ENCODE results near the gene MIA3.
A peak's percentile ranks its signal among the peaks of the same experiment; 100 is the strongest.

The MIA3 gene

DNA sequence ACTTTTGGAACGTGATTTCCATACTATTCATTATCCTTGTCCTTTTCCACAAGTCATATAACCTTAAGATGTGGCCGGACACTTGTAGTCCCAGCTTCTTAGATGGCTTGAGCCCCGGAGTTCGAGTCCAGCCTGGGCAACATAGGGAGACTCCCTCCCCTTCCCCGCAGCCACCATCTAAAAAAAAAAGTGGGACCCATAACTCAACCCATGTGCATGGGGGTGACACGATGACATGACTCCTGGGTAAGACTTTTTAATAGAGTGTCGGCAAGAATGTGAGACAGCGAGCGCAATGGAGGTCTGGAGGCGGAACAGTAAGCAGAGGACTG is 25.7 kb downstream of the MIA3 start:
- H3K4me1 ChIP-seq (ENCODE audit: control insufficient read depth, insufficient read depth, low read depth, low read length) = no peaks in the 10 kb centered on the region

GRCh38 chr1:222643938-222644635 is 26.2 kb downstream of the MIA3 start:
- Histone ChIP-seq H2AK5ac (ENCODE audit: low read length, severe bottlenecking) (peak overlapping the region; percentile 8), H3K9me3 (ENCODE audit: control insufficient read depth, low read length) (no peaks in the 10 kb centered on the region), H2BK5ac (ENCODE audit: low read depth, low read length, poor library complexity, severe bottlenecking) (peak overlapping the region; percentile 67), H3K4me3 (ENCODE audit: insufficient read depth in 1 of 2, low read depth in 1 of 2, low read length in 2 of 2) (peak overlapping the region; percentile 83 to 98), H3K4ac (ENCODE audit: low read depth in 1 of 2, low read length in 2 of 2) (peak overlapping the region; percentile 84 to 89), H3K9ac (ENCODE audit: low read length) (peak overlapping the region; percentile 98), H2BK12ac (ENCODE audit: low read length in 2 of 2) (no peak overlapping the region), H3K23ac (ENCODE audit: low read length in 2 of 2) (no peak overlapping the region), H2BK15ac (ENCODE audit: low read depth, poor library complexity, severe bottlenecking) (peak overlapping the region; percentile 56), H4K8ac (ENCODE audit: low read length) (peak overlapping the region; percentile 99), H4K91ac (ENCODE audit: low read length) (peak overlapping the region; percentile 77), H3K18ac (ENCODE audit: low read depth in 1 of 2, low read length in 2 of 2) (peak overlapping the region; percentile 96 to 98), H3K36me3 (ENCODE audit: control insufficient read depth in 1 of 2, insufficient read depth in 2 of 2, low read depth in 1 of 2, low read length in 2 of 2) (peaks cover 7 to 62% of the 10 kb centered on the region in 2 experiments), H3K4me2 (ENCODE audit: low read length, poor library complexity, severe bottlenecking) (peak overlapping the region; percentile 81), H3K14ac (ENCODE audit: low read length in 2 of 2) (peak overlapping the region in 1 of 2 experiments; percentile 84), H2BK120ac (ENCODE audit: low read depth, low read length) (peak overlapping the region; percentile 3), H3K27ac (ENCODE audit: low read length, poor library complexity, severe bottlenecking) (peak overlapping the region; percentile 91), H2AFZ (ENCODE audit: low read depth, low read length) (peak overlapping the region; percentile 98), H3K4me1 (ENCODE audit: control insufficient read depth, insufficient read depth, low read depth, low read length) (no peaks in the 10 kb centered on the region), H3K27me3 (ENCODE audit: control insufficient read depth in 1 of 2, insufficient read depth in 1 of 2, low read length in 2 of 2) (no peaks in the 10 kb centered on the region), H3K79me1 (replicated peaks; ENCODE audit: low read length, poor library complexity, severe bottlenecking) (peaks cover 10% of the 10 kb centered on the region)
- under 1% methylated on average over 41 of the region's 42 CpGs for WGBS
- peak; percentile 99 for DNase-seq

More for the DNA sequence above, 25.7 kb downstream of the MIA3 start:
- Histone ChIP-seq H3K9me3 (ENCODE audit: control insufficient read depth, low read length) (no peaks in the 10 kb centered on the region), H3K4me2 (ENCODE audit: low read length, poor library complexity, severe bottlenecking) (peak overlapping the region; percentile 64), H2BK120ac (ENCODE audit: low read depth, low read length) (peak overlapping the region; percentile 3), H3K18ac (ENCODE audit: low read depth in 1 of 2, low read length in 2 of 2) (peak overlapping the region; percentile 96 to 98), H2BK5ac (ENCODE audit: low read depth, low read length, poor library complexity, severe bottlenecking) (peak overlapping the region; percentile 67), H2AFZ (ENCODE audit: low read depth, low read length) (peak overlapping the region; percentile 94), H3K9ac (ENCODE audit: low read length) (peak overlapping the region; percentile 98), H3K23ac (ENCODE audit: low read length in 2 of 2) (no peak overlapping the region), H3K4me3 (ENCODE audit: insufficient read depth in 1 of 2, low read depth in 1 of 2, low read length in 2 of 2) (peak overlapping the region; percentile 67 to 98), H2BK15ac (ENCODE audit: low read depth, poor library complexity, severe bottlenecking) (peak overlapping the region; percentile 33), H3K27me3 (ENCODE audit: control insufficient read depth in 1 of 2, insufficient read depth in 1 of 2, low read length in 2 of 2) (no peaks in the 10 kb centered on the region), H3K27ac (ENCODE audit: low read length, poor library complexity, severe bottlenecking) (peak overlapping the region; percentile 91), H3K79me1 (replicated peaks; ENCODE audit: low read length, poor library complexity, severe bottlenecking) (peaks cover 10% of the 10 kb centered on the region), H4K91ac (ENCODE audit: low read length) (peak overlapping the region; percentile 77), H2AK5ac (ENCODE audit: low read length, severe bottlenecking) (no peak overlapping the region), H3K4ac (ENCODE audit: low read depth in 1 of 2, low read length in 2 of 2) (peak overlapping the region; percentile 56 to 84), H4K8ac (ENCODE audit: low read length) (peak overlapping the region; percentile 99), H3K14ac (ENCODE audit: low read length in 2 of 2) (peak overlapping the region in 1 of 2 experiments; percentile 84), H3K36me3 (ENCODE audit: control insufficient read depth in 1 of 2, insufficient read depth in 2 of 2, low read depth in 1 of 2, low read length in 2 of 2) (peaks cover 7 to 62% of the 10 kb centered on the region in 2 experiments), H2BK12ac (ENCODE audit: low read length in 2 of 2) (no peak overlapping the region)
- 22% methylated on average over 10 of the region's 10 CpGs for WGBS
- no peak for DNase-seq

GRCh38 chr1:222644636-222644980 is 26.7 kb downstream of the MIA3 start:
- peak overlapping the region; percentile 56 for H2BK15ac ChIP-seq (ENCODE audit: low read depth, poor library complexity, severe bottlenecking)
- H3K18ac ChIP-seq (ENCODE audit: low read depth in 1 of 2, low read length in 2 of 2) = peak overlapping the region; percentile 46 to 78
- no peaks in the 10 kb centered on the region for H3K4me1 ChIP-seq (ENCODE audit: control insufficient read depth, insufficient read depth, low read depth, low read length)
- H3K27ac ChIP-seq (ENCODE audit: low read length, poor library complexity, severe bottlenecking) = peak overlapping the region; percentile 71
- peak overlapping the region; percentile 98 for H3K9ac ChIP-seq (ENCODE audit: low read length)
- H3K4me2 ChIP-seq (ENCODE audit: low read length, poor library complexity, severe bottlenecking) = peak overlapping the region; percentile 81
- no peak for DNase-seq
- H2AK5ac ChIP-seq (ENCODE audit: low read length, severe bottlenecking) = peak overlapping the region; percentile 8
- no peak overlapping the region for H2BK12ac ChIP-seq (ENCODE audit: low read length in 2 of 2)
- H2BK5ac ChIP-seq (ENCODE audit: low read depth, low read length, poor library complexity, severe bottlenecking) = no peak overlapping the region
- H4K91ac ChIP-seq (ENCODE audit: low read length) = peak overlapping the region; percentile 53
- peaks cover 11 to 62% of the 10 kb centered on the region in 2 experiments for H3K36me3 ChIP-seq (ENCODE audit: control insufficient read depth in 1 of 2, insufficient read depth in 2 of 2, low read depth in 1 of 2, low read length in 2 of 2)
- H3K4ac ChIP-seq (ENCODE audit: low read depth in 1 of 2, low read length in 2 of 2) = peak overlapping the region; percentile 70 to 89
- no peaks in the 10 kb centered on the region for H3K27me3 ChIP-seq (ENCODE audit: control insufficient read depth in 1 of 2, insufficient read depth in 1 of 2, low read length in 2 of 2)
- peak overlapping the region; percentile 88 for H4K8ac ChIP-seq (ENCODE audit: low read length)
- H3K79me1 ChIP-seq (replicated peaks; ENCODE audit: low read length, poor library complexity, severe bottlenecking) = peaks cover 11% of the 10 kb centered on the region
- H3K9me3 ChIP-seq (ENCODE audit: control insufficient read depth, low read length) = no peaks in the 10 kb centered on the region
- WGBS = 15% methylated on average over 5 of the region's 5 CpGs
- peak overlapping the region in 1 of 2 experiments; percentile 45 for H3K14ac ChIP-seq (ENCODE audit: low read length in 2 of 2)
- no peak overlapping the region for H2BK120ac ChIP-seq (ENCODE audit: low read depth, low read length)
- peak overlapping the region; percentile 98 for H2AFZ ChIP-seq (ENCODE audit: low read depth, low read length)
- H3K23ac ChIP-seq (ENCODE audit: low read length in 2 of 2) = no peak overlapping the region
- H3K4me3 ChIP-seq (ENCODE audit: insufficient read depth in 1 of 2, low read depth in 1 of 2, low read length in 2 of 2) = peak overlapping the region; percentile 83 to 98

GRCh38 chr1:222652676-222653075 is 34.8 kb downstream of the MIA3 start:
- no peak overlapping the region for H2BK12ac ChIP-seq (ENCODE audit: low read length in 2 of 2)
- DNase-seq = no peak
- H3K18ac ChIP-seq (ENCODE audit: low read depth in 1 of 2, low read length in 2 of 2) = no peak overlapping the region
- H3K36me3 ChIP-seq (ENCODE audit: control insufficient read depth in 1 of 2, insufficient read depth in 2 of 2, low read depth in 1 of 2, low read length in 2 of 2) = peaks cover 12 to 96% of the 10 kb centered on the region in 2 experiments
- H2BK120ac ChIP-seq (ENCODE audit: low read depth, low read length) = no peak overlapping the region
- no peaks in the 10 kb centered on the region for H3K4me1 ChIP-seq (ENCODE audit: control insufficient read depth, insufficient read depth, low read depth, low read length)
- H3K4ac ChIP-seq (ENCODE audit: low read depth in 1 of 2, low read length in 2 of 2) = no peak overlapping the region
- H3K9ac ChIP-seq (ENCODE audit: low read length) = no peak overlapping the region
- H2BK15ac ChIP-seq (ENCODE audit: low read depth, poor library complexity, severe bottlenecking) = no peak overlapping the region
- H2BK5ac ChIP-seq (ENCODE audit: low read depth, low read length, poor library complexity, severe bottlenecking) = no peak overlapping the region
- 100% methylated on average over 1 of the region's 1 CpG for WGBS
- H3K23ac ChIP-seq (ENCODE audit: low read length in 2 of 2) = no peak overlapping the region
- no peak overlapping the region for H3K14ac ChIP-seq (ENCODE audit: low read length in 2 of 2)
- H3K27me3 ChIP-seq (ENCODE audit: control insufficient read depth in 1 of 2, insufficient read depth in 1 of 2, low read length in 2 of 2) = no peaks in the 10 kb centered on the region
- H3K4me2 ChIP-seq (ENCODE audit: low read length, poor library complexity, severe bottlenecking) = no peak overlapping the region
- H3K27ac ChIP-seq (ENCODE audit: low read length, poor library complexity, severe bottlenecking) = no peak overlapping the region
- no peak overlapping the region for H2AFZ ChIP-seq (ENCODE audit: low read depth, low read length)
- no peak overlapping the region for H2AK5ac ChIP-seq (ENCODE audit: low read length, severe bottlenecking)
- H3K79me1 ChIP-seq (replicated peaks; ENCODE audit: low read length, poor library complexity, severe bottlenecking) = peaks cover 9% of the 10 kb centered on the region
- no peak overlapping the region for H3K4me3 ChIP-seq (ENCODE audit: insufficient read depth in 1 of 2, low read depth in 1 of 2, low read length in 2 of 2)
- no peak overlapping the region for H4K91ac ChIP-seq (ENCODE audit: low read length)
- no peaks in the 10 kb centered on the region for H3K9me3 ChIP-seq (ENCODE audit: control insufficient read depth, low read length)
- H4K8ac ChIP-seq (ENCODE audit: low read length) = no peak overlapping the region

All from mesenchymal stem cell (in vitro differentiated cells and primary cell).